Measurements from ENCODE around the gene SIAH1. TPM values are rescaled to one million over a fixed set of nuclear protein-coding genes. Genes with fewer than 3 reads are reported as not detected.

The SIAH1 gene
- polyA plus RNA-seq, 1 donor from 2014 or later, result 96.6 TPM

DNA sequence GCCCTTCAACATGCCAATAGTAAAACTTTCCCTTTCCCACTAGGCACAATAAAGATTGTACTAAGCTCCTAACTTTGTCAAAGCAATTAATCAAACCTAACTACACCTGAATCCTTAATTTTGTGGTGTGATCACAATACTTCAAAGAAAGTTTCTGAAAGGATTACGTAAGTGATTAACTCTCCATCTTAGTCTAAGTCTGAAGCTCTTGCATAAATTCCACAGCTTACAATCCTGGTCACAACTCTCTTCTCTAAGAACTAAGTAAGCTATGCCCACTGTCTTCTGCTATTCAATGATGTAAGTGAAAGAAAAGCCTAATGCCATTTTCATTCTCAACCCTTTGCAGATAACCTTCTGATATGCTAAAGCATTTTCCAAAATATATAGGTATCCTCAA lies 15.4 kb downstream of the SIAH1 start:
- H3K9me3 ChIP-seq (ENCODE audit: low read length), result no peaks in the 10 kb centered on the region
- H3K27ac ChIP-seq (ENCODE audit: low read length), result no peak overlapping the region
- H3K27me3 ChIP-seq (ENCODE audit: insufficient read depth, low read depth, low read length), result no peaks in the 10 kb centered on the region
- peaks cover 3% of the 10 kb centered on the region for H3F3A ChIP-seq (ENCODE audit: insufficient read depth, low read length, poor library complexity, severe bottlenecking)
- no peaks in the 10 kb centered on the region for H3K36me3 ChIP-seq (ENCODE audit: insufficient read depth, low read length)
- no peak overlapping the region for H3K9ac ChIP-seq (ENCODE audit: low read length)
- H4K20me1 ChIP-seq (ENCODE audit: insufficient read depth), result peaks cover 68% of the 10 kb centered on the region
- H3K4me3 ChIP-seq (ENCODE audit: low read length), result no peak overlapping the region
- no peak overlapping the region for H2AFZ ChIP-seq (ENCODE audit: low read depth, low read length)
- no peak overlapping the region for H3K4me2 ChIP-seq (ENCODE audit: low read length)
- no peaks in the 10 kb centered on the region for H3K9me2 ChIP-seq (ENCODE audit: insufficient read depth, low read length)
- peaks cover 97% of the 10 kb centered on the region for H3K79me2 ChIP-seq (replicated peaks; ENCODE audit: insufficient read depth, low read length)
- TF ChIP-seq MXI1 (conservative IDR thresholded peaks at IDR 0.05; ENCODE audit: poor library complexity, severe bottlenecking) (no peak), EP300 (conservative IDR thresholded peaks at IDR 0.05; ENCODE audit: poor library complexity, severe bottlenecking) (no peak), POLR2AphosphoS5 (IDR thresholded peaks at IDR 0.05) (no peak), SMC3 (conservative IDR thresholded peaks at IDR 0.05; ENCODE audit: poor library complexity) (no peak), EZH2 (IDR thresholded peaks at IDR 0.05; ENCODE audit: borderline replicate concordance, insufficient read depth, low read length, poor library complexity, severe bottlenecking) (no peak), TAF1 (IDR thresholded peaks at IDR 0.05; ENCODE audit: low read depth) (no peak), RAD21 (conservative IDR thresholded peaks at IDR 0.05) (no peak)
- TF ChIP-seq, protein P1, sequence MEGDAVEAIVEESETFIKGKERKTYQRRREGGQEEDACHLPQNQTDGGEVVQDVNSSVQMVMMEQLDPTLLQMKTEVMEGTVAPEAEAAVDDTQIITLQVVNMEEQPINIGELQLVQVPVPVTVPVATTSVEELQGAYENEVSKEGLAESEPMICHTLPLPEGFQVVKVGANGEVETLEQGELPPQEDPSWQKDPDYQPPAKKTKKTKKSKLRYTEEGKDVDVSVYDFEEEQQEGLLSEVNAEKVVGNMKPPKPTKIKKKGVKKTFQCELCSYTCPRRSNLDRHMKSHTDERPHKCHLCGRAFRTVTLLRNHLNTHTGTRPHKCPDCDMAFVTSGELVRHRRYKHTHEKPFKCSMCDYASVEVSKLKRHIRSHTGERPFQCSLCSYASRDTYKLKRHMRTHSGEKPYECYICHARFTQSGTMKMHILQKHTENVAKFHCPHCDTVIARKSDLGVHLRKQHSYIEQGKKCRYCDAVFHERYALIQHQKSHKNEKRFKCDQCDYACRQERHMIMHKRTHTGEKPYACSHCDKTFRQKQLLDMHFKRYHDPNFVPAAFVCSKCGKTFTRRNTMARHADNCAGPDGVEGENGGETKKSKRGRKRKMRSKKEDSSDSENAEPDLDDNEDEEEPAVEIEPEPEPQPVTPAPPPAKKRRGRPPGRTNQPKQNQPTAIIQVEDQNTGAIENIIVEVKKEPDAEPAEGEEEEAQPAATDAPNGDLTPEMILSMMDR (IDR thresholded peaks at IDR 0.05; ENCODE audit: poor library complexity, severe bottlenecking), result no peak
- TF ChIP-seq, protein P2, sequence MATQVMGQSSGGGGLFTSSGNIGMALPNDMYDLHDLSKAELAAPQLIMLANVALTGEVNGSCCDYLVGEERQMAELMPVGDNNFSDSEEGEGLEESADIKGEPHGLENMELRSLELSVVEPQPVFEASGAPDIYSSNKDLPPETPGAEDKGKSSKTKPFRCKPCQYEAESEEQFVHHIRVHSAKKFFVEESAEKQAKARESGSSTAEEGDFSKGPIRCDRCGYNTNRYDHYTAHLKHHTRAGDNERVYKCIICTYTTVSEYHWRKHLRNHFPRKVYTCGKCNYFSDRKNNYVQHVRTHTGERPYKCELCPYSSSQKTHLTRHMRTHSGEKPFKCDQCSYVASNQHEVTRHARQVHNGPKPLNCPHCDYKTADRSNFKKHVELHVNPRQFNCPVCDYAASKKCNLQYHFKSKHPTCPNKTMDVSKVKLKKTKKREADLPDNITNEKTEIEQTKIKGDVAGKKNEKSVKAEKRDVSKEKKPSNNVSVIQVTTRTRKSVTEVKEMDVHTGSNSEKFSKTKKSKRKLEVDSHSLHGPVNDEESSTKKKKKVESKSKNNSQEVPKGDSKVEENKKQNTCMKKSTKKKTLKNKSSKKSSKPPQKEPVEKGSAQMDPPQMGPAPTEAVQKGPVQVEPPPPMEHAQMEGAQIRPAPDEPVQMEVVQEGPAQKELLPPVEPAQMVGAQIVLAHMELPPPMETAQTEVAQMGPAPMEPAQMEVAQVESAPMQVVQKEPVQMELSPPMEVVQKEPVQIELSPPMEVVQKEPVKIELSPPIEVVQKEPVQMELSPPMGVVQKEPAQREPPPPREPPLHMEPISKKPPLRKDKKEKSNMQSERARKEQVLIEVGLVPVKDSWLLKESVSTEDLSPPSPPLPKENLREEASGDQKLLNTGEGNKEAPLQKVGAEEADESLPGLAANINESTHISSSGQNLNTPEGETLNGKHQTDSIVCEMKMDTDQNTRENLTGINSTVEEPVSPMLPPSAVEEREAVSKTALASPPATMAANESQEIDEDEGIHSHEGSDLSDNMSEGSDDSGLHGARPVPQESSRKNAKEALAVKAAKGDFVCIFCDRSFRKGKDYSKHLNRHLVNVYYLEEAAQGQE (IDR thresholded peaks at IDR 0.05; ENCODE audit: borderline replicate concordance), result no peak

DNA sequence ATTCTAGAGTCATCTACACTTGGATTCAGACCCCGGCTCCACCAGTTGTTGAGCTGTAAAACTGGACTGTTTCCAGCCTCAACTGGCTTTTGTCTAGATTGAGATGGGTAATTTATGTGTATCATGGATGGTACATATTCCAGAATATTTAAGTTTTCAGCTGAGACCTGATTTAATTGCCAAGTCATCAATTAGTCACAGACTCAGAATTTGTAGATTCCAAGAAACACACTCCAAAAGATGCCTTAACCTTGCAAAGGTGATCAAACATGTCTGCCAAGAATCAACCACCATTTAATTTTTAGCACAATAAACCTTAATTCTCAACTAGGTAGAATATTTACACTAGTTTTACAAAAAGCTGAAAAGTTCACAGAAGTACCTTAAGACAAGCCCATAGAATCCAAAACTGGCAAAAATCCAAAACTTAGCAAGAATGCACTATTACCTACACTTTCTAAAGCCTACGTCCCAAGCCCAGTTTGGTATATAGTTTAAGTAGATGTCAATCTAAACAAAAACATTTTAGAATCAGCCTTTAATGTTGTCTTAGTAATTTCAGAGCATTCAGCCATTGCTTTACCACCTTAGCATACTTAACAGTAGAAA lies 17.7 kb downstream of the SIAH1 start:
- Histone ChIP-seq H3K79me2 (replicated peaks; ENCODE audit: insufficient read depth, low read length) (peaks cover 94% of the 10 kb centered on the region), H3K27ac (ENCODE audit: low read length) (no peak overlapping the region), H3K9me2 (ENCODE audit: insufficient read depth, low read length) (no peaks in the 10 kb centered on the region), H3K27me3 (ENCODE audit: insufficient read depth, low read depth, low read length) (no peaks in the 10 kb centered on the region), H4K20me1 (ENCODE audit: insufficient read depth) (peaks cover 63% of the 10 kb centered on the region), H3F3A (ENCODE audit: insufficient read depth, low read length, poor library complexity, severe bottlenecking) (peaks cover 3% of the 10 kb centered on the region), H2AFZ (ENCODE audit: low read depth, low read length) (no peak overlapping the region), H3K4me2 (ENCODE audit: low read length) (peak overlapping the region; percentile 3), H3K9me3 (ENCODE audit: low read length) (no peaks in the 10 kb centered on the region), H3K9ac (ENCODE audit: low read length) (no peak overlapping the region), H3K4me3 (ENCODE audit: low read length) (no peak overlapping the region), H3K36me3 (ENCODE audit: insufficient read depth, low read length) (no peaks in the 10 kb centered on the region)
- TF ChIP-seq POLR2AphosphoS5 (IDR thresholded peaks at IDR 0.05) (no peak), EP300 (conservative IDR thresholded peaks at IDR 0.05; ENCODE audit: poor library complexity, severe bottlenecking) (no peak), MXI1 (conservative IDR thresholded peaks at IDR 0.05; ENCODE audit: poor library complexity, severe bottlenecking) (no peak), TAF1 (IDR thresholded peaks at IDR 0.05; ENCODE audit: low read depth) (no peak)

All from neural cell (in vitro differentiated cells).